ENCODE data around the gene NFKBIA.

DNA sequence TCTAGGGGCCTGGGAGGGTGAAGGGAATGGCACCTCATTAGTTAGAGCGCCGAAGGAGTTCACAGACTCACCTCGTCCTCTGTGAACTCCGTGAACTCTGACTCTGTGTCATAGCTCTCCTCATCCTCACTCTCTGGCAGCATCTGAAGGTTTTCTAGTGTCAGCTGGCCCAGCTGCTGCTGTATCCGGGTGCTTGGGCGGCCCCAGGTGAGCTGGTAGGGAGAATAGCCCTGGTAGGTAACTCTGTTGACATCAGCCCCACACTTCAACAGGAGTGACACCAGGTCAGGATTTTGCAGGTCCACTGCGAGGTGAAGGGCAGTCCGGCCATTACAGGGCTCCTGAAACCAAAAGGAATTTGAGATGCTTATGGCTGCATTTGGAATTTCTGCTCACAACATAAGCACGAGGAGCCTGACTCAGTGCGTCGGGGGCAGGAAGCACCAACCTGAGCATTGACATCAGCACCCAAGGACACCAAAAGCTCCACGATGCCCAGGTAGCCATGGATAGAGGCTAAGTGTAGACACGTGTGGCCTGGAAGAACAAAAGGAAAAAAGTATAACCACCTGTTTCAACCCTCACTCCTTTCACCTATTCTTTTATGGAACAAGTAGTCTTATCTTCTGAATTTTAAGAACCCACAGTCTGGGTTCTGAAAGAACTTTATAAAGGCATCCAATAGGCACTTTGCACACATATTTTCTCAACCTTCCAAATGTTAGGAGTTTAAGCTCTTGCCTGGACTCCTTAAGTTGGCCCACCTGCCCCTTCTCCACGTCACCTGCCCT lies 2.0 kb downstream of the NFKBIA start:
- TF ChIP-seq, protein P1, sequence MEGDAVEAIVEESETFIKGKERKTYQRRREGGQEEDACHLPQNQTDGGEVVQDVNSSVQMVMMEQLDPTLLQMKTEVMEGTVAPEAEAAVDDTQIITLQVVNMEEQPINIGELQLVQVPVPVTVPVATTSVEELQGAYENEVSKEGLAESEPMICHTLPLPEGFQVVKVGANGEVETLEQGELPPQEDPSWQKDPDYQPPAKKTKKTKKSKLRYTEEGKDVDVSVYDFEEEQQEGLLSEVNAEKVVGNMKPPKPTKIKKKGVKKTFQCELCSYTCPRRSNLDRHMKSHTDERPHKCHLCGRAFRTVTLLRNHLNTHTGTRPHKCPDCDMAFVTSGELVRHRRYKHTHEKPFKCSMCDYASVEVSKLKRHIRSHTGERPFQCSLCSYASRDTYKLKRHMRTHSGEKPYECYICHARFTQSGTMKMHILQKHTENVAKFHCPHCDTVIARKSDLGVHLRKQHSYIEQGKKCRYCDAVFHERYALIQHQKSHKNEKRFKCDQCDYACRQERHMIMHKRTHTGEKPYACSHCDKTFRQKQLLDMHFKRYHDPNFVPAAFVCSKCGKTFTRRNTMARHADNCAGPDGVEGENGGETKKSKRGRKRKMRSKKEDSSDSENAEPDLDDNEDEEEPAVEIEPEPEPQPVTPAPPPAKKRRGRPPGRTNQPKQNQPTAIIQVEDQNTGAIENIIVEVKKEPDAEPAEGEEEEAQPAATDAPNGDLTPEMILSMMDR (IDR thresholded peaks at IDR 0.05) = no peak
- no peak for TF ChIP-seq POLR2A (IDR thresholded peaks at IDR 0.05)

All from uterus (tissue), 2 donors.